ENCODE data around the gene NDST1.

Gene NDST1

GRCh38 chr5:150539206-150539605 is 31.3 kb downstream of the NDST1 start:
- TF ChIP-seq CTCF (IDR thresholded peaks at IDR 0.05; ENCODE audit: borderline replicate concordance, control extremely low read depth, extremely low read depth, insufficient read depth, missing control alignments), result no peak
- DNase-seq (ENCODE audit: low spot score), result no peak
- in situ Hi-C loops (cut with MboI; ENCODE audit: low sequenced_read_pairs, unreplicated experiment), result no loop called here

- DNase-seq (ENCODE audit: low spot score), result no peak
- TF ChIP-seq CTCF (IDR thresholded peaks at IDR 0.05; ENCODE audit: borderline replicate concordance, control extremely low read depth, extremely low read depth, insufficient read depth, missing control alignments), result no peak
- in situ Hi-C loops (cut with MboI; ENCODE audit: low sequenced_read_pairs, unreplicated experiment), result loop anchor here (10.0 kb wide), 1 partner anchor 85 kb away; no protein-coding TSS in a partner anchor
Measured at GRCh38 chr5:150540042-150540441, 32.1 kb downstream of the NDST1 start.

GRCh38 chr5:150540615-150541396 is 32.9 kb downstream of the NDST1 start:
- in situ Hi-C loops (cut with MboI; ENCODE audit: low sequenced_read_pairs, unreplicated experiment), result loop anchor here (10.0 kb wide), 1 partner anchor 86 kb away; no protein-coding TSS in a partner anchor
- no peak for DNase-seq (ENCODE audit: low spot score)
- no peak for TF ChIP-seq CTCF (IDR thresholded peaks at IDR 0.05; ENCODE audit: borderline replicate concordance, control extremely low read depth, extremely low read depth, insufficient read depth, missing control alignments)

- in situ Hi-C loops (cut with MboI; ENCODE audit: low sequenced_read_pairs, unreplicated experiment), result loop anchor here (10.0 kb wide), 1 partner anchor 87 kb away; no protein-coding TSS in a partner anchor
- TF ChIP-seq CTCF (IDR thresholded peaks at IDR 0.05; ENCODE audit: borderline replicate concordance, control extremely low read depth, extremely low read depth, insufficient read depth, missing control alignments), result no peak
- no peak for DNase-seq (ENCODE audit: low spot score)
Measured at GRCh38 chr5:150541397-150541675, 33.4 kb downstream of the NDST1 start.

GRCh38 chr5:150541895-150542294 is 34.0 kb downstream of the NDST1 start:
- in situ Hi-C loops (cut with MboI; ENCODE audit: low sequenced_read_pairs, unreplicated experiment), result loop anchor here (10.0 kb wide), 1 partner anchor 87 kb away; no protein-coding TSS in a partner anchor
- TF ChIP-seq CTCF (IDR thresholded peaks at IDR 0.05; ENCODE audit: borderline replicate concordance, control extremely low read depth, extremely low read depth, insufficient read depth, missing control alignments), result no peak
- no peak for DNase-seq (ENCODE audit: low spot score)

- no peak for DNase-seq (ENCODE audit: low spot score)
- in situ Hi-C loops (cut with MboI; ENCODE audit: low sequenced_read_pairs, unreplicated experiment), result loop anchor here (10.0 kb wide), 1 partner anchor 88 kb away; no protein-coding TSS in a partner anchor
- TF ChIP-seq CTCF (IDR thresholded peaks at IDR 0.05; ENCODE audit: borderline replicate concordance, control extremely low read depth, extremely low read depth, insufficient read depth, missing control alignments), result no peak
Measured at GRCh38 chr5:150542933-150543445, 35.1 kb downstream of the NDST1 start.

Measured in GM13976 (cell line).